SK-N-MC (cell line): ENCODE data around the gene CDC42SE2.

Experiments used
- EZH2 ChIP-seq: fragments of 200-600 bp; sonication (generic); IDR thresholded peaks from one replicate; pipeline ENCODE4 v1.6.1; 2017; ENCODE audit warnings: antibody characterized with exemption
- POLR2AphosphoS5 ChIP-seq: IDR thresholded peaks from 2 replicates; pipeline ENCODE4 v1.6.1; 2012; ENCODE audit warnings: mild to moderate bottlenecking, low read depth, low read length, borderline replicate concordance

GRCh38 chr5:131228646-131229045 lies 35.2 kb upstream of the CDC42SE2 start:
- TF ChIP-seq POLR2AphosphoS5 (no peak), EZH2 (no peak)
